HepG2 (cell line): Measurements from ENCODE around the gene RAI2. TPM values are rescaled to one million over a fixed set of nuclear protein-coding genes. Genes with fewer than 3 reads are reported as not detected.

Experiments used
- ATAC-seq: fragments of 200-7000 bp; cut with Tn5 transposase; 3 replicates; pipeline ENCODE4 v1.9.1; 2020; ENCODE audit warnings: mild to moderate bottlenecking, moderate library complexity
- BruUV-seq: library from RNA; stranded (reverse); fragments of 400-500 nt; replicated peaks from 2 replicates; lab custom pipeline; 2021; lab: Mats Ljungman, UMichigan
- CTCF ChIA-PET: fragments of 300-600 bp; formaldehyde crosslinking; extraction: SDS; loops from one replicate; lab custom pipeline; 2021; ENCODE audit warnings: low total read pairs, inconsistent platforms, low intra/inter-chr PET ratio; lab: Yijun Ruan, JAX
- POLR2A ChIA-PET: fragments of 350-600 bp; sonication (Branson Sonifier 250); formaldehyde crosslinking; loops from one replicate; lab custom pipeline; 2020; ENCODE audit warnings: antibody characterized with exemption, inconsistent platforms; lab: Yijun Ruan, JAX
- DNase-seq: peaks from one replicate; pipeline ENCODE4 v3.0.0-alpha.2; 2015; ENCODE audit warnings: low spot score
- FAIRE-seq: peaks from 3 replicates; lab custom pipeline; 2011; peaks lifted over from hg19 to GRCh38; lab: Jason Lieb, UNC
- H2AFZ ChIP-seq: one replicate; pipeline ENCODE4 v1.6.1; 2011; ENCODE audit warnings: low read length, inconsistent platforms
- H3K27ac ChIP-seq: fragments of 300-600 bp; 3 replicates; pipeline ENCODE4 v1.8.0; 2011; ENCODE audit warnings: mixed run types, mild to moderate bottlenecking, mixed read lengths, low read length, inconsistent platforms; ENCODE audit not compliant: insufficient read depth; ENCODE audit errors: extremely low read length
- H3K27me3 ChIP-seq, 2 experiments: fragments of 200-600 bp in 1 of 2; 2 replicates in 1 of 2; 3 replicates in 1 of 2; pipeline versions ENCODE4 v1.6.0 to v1.8.0; 2011; ENCODE audit warnings: low read length in 2 of 2, mild to moderate bottlenecking in 2 of 2, moderate library complexity in 2 of 2, inconsistent platforms in 1 of 2; ENCODE audit not compliant: insufficient read depth in 2 of 2, control insufficient read depth in 1 of 2
- H3K36me3 ChIP-seq, 2 experiments: fragments of 200-600 bp in 1 of 2; replicated peaks in 1 of 2; 2 replicates in 1 of 2; 3 replicates in 1 of 2; pipeline versions ENCODE4 v1.5.1 to v1.8.0; 2011; ENCODE audit warnings: low read length in 2 of 2, inconsistent platforms in 1 of 2; ENCODE audit not compliant: insufficient read depth in 2 of 2, control insufficient read depth in 1 of 2
- H3K4me1 ChIP-seq: 2 replicates; pipeline ENCODE4 v1.5.1; 2012; ENCODE audit warnings: low read length, inconsistent platforms; ENCODE audit not compliant: insufficient read depth
- H3K4me2 ChIP-seq: 2 replicates; pipeline ENCODE4 v1.6.0; 2011; ENCODE audit warnings: low read depth, low read length, inconsistent platforms
- H3K4me3 ChIP-seq, 3 experiments: fragments of 200-600 bp in 1 of 3; sonication (generic), shearing (Covaris generic) in 1 of 3; replicated peaks in 1 of 3; 2 replicates each; pipeline ENCODE4 v1.5.1; 2011 to 2016; ENCODE audit warnings: low read length in 3 of 3, inconsistent platforms in 2 of 3, low read depth in 2 of 3, mild to moderate bottlenecking in 2 of 3, control low read depth in 1 of 3, mixed read lengths in 1 of 3; ENCODE audit not compliant: insufficient read depth in 1 of 3
- H3K79me2 ChIP-seq: one replicate; pipeline ENCODE4 v1.6.1; 2011; ENCODE audit warnings: low read length, inconsistent platforms; ENCODE audit not compliant: insufficient read depth
- H3K9ac ChIP-seq: 2 replicates; pipeline ENCODE4 v1.6.0; 2011; ENCODE audit warnings: mild to moderate bottlenecking, low read depth, low read length, inconsistent platforms; ENCODE audit not compliant: insufficient read depth
- H3K9me3 ChIP-seq: 2 replicates; pipeline ENCODE4 v1.5.1; 2012; ENCODE audit warnings: mild to moderate bottlenecking, low read length
- H4K20me1 ChIP-seq: 2 replicates; pipeline ENCODE4 v1.6.0; 2011; ENCODE audit warnings: inconsistent platforms, mild to moderate bottlenecking, low read length, moderate library complexity; ENCODE audit not compliant: insufficient read depth
- E2F5 ChIP-seq: sonication (generic); formaldehyde crosslinking; conservative IDR thresholded peaks from 2 replicates; pipeline ENCODE4 v1.4.0; 2020; ENCODE audit warnings: missing genetic modification reagents
- JUND ChIP-seq: sonication (generic); formaldehyde crosslinking; IDR thresholded peaks from 2 replicates; pipeline ENCODE4 v1.8.0; 2022; ENCODE audit warnings: mild to moderate bottlenecking, missing genetic modification reagents
- ZBTB10 ChIP-seq: sonication (generic); formaldehyde crosslinking; IDR thresholded peaks from 2 replicates; pipeline ENCODE4 v1.4.0; 2020; ENCODE audit warnings: missing genetic modification reagents, borderline replicate concordance
- ZFP82 ChIP-seq: sonication (generic); formaldehyde crosslinking; IDR thresholded peaks from 2 replicates; pipeline ENCODE4 v1.5.1; 2020; ENCODE audit warnings: mild to moderate bottlenecking, missing genetic modification reagents, borderline replicate concordance
- ZNF563 ChIP-seq: sonication (generic); formaldehyde crosslinking; IDR thresholded peaks from 2 replicates; pipeline ENCODE4 v1.8.0; 2022; ENCODE audit warnings: mild to moderate bottlenecking, moderate library complexity, missing genetic modification reagents
- WGBS: methylation state at CpG from one replicate; pipeline ENCODE4 v1.1.6; 2017; ENCODE audit warnings: low lambda C conversion rate; 5-methylcytosine and 5-hydroxymethylcytosine counted together
- in situ Hi-C: cut with HindIII; loops from 2 replicates; pipeline ENCODE4 v1.10.0; 2017; ENCODE audit warnings: low pct_unique_long_range_greater_than_20kb; ENCODE audit not compliant: extremely low pct_ligation_motif_present
- intact Hi-C: fragments of 100-400 bp; cut with micrococcal nuclease; formaldehyde crosslinking; loops from one replicate; pipeline ENCODE4 v1.10.0; 2022; ENCODE audit not compliant: unreplicated experiment
- polyA plus RNA-seq, 8 experiments: library from polyadenylated mRNA; depleted of rRNA in 3 of 8; stranded (reverse) in 7 of 8; unstranded in 1 of 8; fragments of >200 nt; fragmentation: Illumina TruSeq in 4 of 8; extraction: Trizol in 4 of 8; gene quantifications; 2 replicates each; pipeline versions ENCODE4 v1.2.1 to v1.2.3, GENCODE V29; 2011 to 2016; ENCODE audit warnings: low read depth in 4 of 8, missing spikeins in 1 of 8, mixed read lengths in 1 of 8; ENCODE audit not compliant: insufficient read depth in 1 of 8
- total RNA-seq, 5 experiments: library from RNA; depleted of rRNA; stranded (reverse); fragments of >200 nt; fragmentation: Illumina TruSeq; extraction: Trizol; gene quantifications; 2 replicates each; pipeline ENCODE4 v1.2.3, GENCODE V29; 2016; ENCODE audit warnings: low read depth in 1 of 5

The RAI2 gene
- total and polyA plus RNA-seq, 2 of the 13 experiments (the other 11 are each of a cell fraction or from before 2014, with no cell fraction given): not detected

GRCh38 chrX:17767734-17768133 lies 93.4 kb downstream of the RAI2 start (continued):
- no peak for TF ChIP-seq ZBTB10 (CRISPR knock-in tag)
- TF ChIP-seq ZFP82 (CRISPR knock-in tag): no peak
- no peak for TF ChIP-seq ZNF563 (CRISPR knock-in tag)

GRCh38 chrX:17759990-17760389 lies 101.1 kb downstream of the RAI2 start:
- no CpG with 5 or more reads among the region's 1 CpG for WGBS
- DNase-seq (no peak), FAIRE-seq (no peak), ATAC-seq (no peak)
- no TSS peak for BruUV-seq
- Histone ChIP-seq H4K20me1 (no peaks in the 10 kb centered on the region), H3K79me2 (no peaks in the 10 kb centered on the region), H3K4me1 (no peaks in the 10 kb centered on the region), H3K4me2 (no peak overlapping the region), H3K9ac (no peak overlapping the region), H3K27ac (no peak overlapping the region), H3K4me3 (no peak overlapping the region), H2AFZ (no peak overlapping the region), H3K9me3 (no peaks in the 10 kb centered on the region), H3K27me3 (no peaks in the 10 kb centered on the region), H3K36me3 (no peaks in the 10 kb centered on the region)
- CTCF ChIA-PET: no interaction called here
- intact Hi-C loops (no loop called here), in situ Hi-C loops (no loop called here)
- TF ChIP-seq JUND (CRISPR knock-in tag): no peak
- TF ChIP-seq E2F5 (CRISPR knock-in tag): no peak
- POLR2A ChIA-PET: no interaction called here
